OCI-LY3 (cell line): ENCODE measurements around the gene ADAMTS3.

Source experiments
- EZH2phosphoT487 ChIP-seq: fragments of 200-600 bp; shearing (Covaris generic); IDR thresholded peaks from 2 replicates; pipeline ENCODE4 v1.6.1; 2018; ENCODE audit warnings: antibody characterized with exemption, mixed run types, low read depth
- TF ChIP-seq, protein P1 (sequence below): fragments of 200-600, 300-600 bp; sonication (generic); IDR thresholded peaks from 2 replicates; pipeline ENCODE4 v1.5.1; 2014; ENCODE audit warnings: antibody characterized with exemption, low read length, low read depth

GRCh38 chr4:72430050-72430449 lies 139.0 kb downstream of the ADAMTS3 start:
- TF ChIP-seq, protein P1, sequence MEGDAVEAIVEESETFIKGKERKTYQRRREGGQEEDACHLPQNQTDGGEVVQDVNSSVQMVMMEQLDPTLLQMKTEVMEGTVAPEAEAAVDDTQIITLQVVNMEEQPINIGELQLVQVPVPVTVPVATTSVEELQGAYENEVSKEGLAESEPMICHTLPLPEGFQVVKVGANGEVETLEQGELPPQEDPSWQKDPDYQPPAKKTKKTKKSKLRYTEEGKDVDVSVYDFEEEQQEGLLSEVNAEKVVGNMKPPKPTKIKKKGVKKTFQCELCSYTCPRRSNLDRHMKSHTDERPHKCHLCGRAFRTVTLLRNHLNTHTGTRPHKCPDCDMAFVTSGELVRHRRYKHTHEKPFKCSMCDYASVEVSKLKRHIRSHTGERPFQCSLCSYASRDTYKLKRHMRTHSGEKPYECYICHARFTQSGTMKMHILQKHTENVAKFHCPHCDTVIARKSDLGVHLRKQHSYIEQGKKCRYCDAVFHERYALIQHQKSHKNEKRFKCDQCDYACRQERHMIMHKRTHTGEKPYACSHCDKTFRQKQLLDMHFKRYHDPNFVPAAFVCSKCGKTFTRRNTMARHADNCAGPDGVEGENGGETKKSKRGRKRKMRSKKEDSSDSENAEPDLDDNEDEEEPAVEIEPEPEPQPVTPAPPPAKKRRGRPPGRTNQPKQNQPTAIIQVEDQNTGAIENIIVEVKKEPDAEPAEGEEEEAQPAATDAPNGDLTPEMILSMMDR: no peak
- TF ChIP-seq EZH2phosphoT487: no peak
